Upper lobe of right lung (tissue), 1 donor: Measurements from ENCODE around the gene MARK1. TPM values are rescaled to one million over a fixed set of nuclear protein-coding genes. Genes with fewer than 3 reads are reported as not detected.

ENCODE experiments used
- ATAC-seq: fragments of 200-7000 bp; cut with Tn5 transposase; one replicate; pipeline ENCODE4 v1.9.1; 2020; ENCODE audit warnings: mild to moderate bottlenecking, moderate library complexity
- DNase-seq: peaks from one replicate; pipeline ENCODE4 v3.0.0-alpha.2; 2020
- H3K27ac ChIP-seq: fragments of 200-600 bp; one replicate; pipeline ENCODE4 v1.8.0; 2022
- H3K27me3 ChIP-seq: fragments of 200-600 bp; one replicate; pipeline ENCODE4 v1.8.0; 2022; ENCODE audit warnings: mild to moderate bottlenecking
- H3K36me3 ChIP-seq: fragments of 200-600 bp; one replicate; pipeline ENCODE4 v1.8.0; 2022
- H3K4me1 ChIP-seq: fragments of 200-600 bp; one replicate; pipeline ENCODE4 v1.8.0; 2022
- H3K4me3 ChIP-seq: fragments of 200-600 bp; one replicate; pipeline ENCODE4 v1.8.0; 2022; ENCODE audit warnings: mild to moderate bottlenecking
- H3K9me3 ChIP-seq: fragments of 200-600 bp; one replicate; pipeline ENCODE4 v1.8.0; 2022
- intact Hi-C: fragments of 100-400 bp; cut with DNase I; formaldehyde crosslinking; loops from one replicate; pipeline ENCODE4 v1.11.0; 2022
- total RNA-seq: library from RNA; stranded (reverse); fragmentation: NEBNext Ultra II Directional; extraction: Animal tissue kit (Norgen Biotek cat#: 25700); gene quantifications from one replicate; pipeline ENCODE4 v1.2.1, GENCODE V29; 2021
- TF ChIP-seq, protein P1 (sequence below): fragments of 200-600 bp; IDR thresholded peaks from one replicate; pipeline ENCODE4 v1.8.0; 2022; ENCODE audit warnings: antibody characterized with exemption
- donor health status: DM: no; HTN: yes; CAD: no; lungs with severe emphysema.

The MARK1 gene
- total RNA-seq, 1 donor from 2014 or later = 2.3 TPM

DNA sequence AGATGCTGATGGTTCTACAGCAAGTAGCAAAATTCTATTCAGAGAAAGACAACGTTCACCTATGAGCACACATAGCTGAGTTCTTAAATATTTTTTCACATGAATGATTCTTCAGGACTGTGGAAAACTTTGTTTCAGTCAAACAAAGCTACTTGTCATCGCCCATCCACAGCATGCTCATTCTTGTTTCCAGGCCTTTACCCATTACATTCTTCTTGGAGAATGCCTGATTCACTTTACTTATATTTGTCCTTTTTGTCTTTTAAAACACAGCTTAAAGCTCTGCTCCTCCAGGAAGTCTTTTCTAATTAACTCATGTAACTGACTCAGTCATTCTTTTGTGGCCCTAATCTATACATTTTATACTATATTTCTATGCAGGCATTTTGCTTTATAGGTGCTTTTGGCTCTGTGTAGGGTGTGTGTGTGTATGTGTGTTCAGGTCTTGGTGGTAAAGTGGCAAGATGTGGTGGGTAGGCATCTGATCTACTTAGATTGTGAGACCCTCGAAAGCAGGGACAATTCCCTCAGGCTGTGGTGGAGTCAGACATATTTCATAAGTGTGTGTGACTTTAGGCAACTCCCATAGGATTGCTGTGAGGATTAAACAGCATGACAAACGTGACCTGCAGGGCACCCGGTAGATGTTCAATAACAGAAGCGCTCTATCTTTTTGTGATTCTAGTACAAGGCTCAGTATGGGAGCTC, 11.8 kb upstream of the MARK1 start:
- no peaks in the 10 kb centered on the region for H3K4me1 ChIP-seq
- intact Hi-C loops = no loop called here
- no peak overlapping the region for H3K27ac ChIP-seq
- ATAC-seq (no peak), DNase-seq (no peak)
- no peaks in the 10 kb centered on the region for H3K9me3 ChIP-seq
- H3K36me3 ChIP-seq = no peaks in the 10 kb centered on the region
- peaks cover 6% of the 10 kb centered on the region for H3K27me3 ChIP-seq
- TF ChIP-seq, protein P1, sequence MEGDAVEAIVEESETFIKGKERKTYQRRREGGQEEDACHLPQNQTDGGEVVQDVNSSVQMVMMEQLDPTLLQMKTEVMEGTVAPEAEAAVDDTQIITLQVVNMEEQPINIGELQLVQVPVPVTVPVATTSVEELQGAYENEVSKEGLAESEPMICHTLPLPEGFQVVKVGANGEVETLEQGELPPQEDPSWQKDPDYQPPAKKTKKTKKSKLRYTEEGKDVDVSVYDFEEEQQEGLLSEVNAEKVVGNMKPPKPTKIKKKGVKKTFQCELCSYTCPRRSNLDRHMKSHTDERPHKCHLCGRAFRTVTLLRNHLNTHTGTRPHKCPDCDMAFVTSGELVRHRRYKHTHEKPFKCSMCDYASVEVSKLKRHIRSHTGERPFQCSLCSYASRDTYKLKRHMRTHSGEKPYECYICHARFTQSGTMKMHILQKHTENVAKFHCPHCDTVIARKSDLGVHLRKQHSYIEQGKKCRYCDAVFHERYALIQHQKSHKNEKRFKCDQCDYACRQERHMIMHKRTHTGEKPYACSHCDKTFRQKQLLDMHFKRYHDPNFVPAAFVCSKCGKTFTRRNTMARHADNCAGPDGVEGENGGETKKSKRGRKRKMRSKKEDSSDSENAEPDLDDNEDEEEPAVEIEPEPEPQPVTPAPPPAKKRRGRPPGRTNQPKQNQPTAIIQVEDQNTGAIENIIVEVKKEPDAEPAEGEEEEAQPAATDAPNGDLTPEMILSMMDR = no peak
- H3K4me3 ChIP-seq = no peak overlapping the region

GRCh38 chr1:220516722-220517042, 11.3 kb upstream of the MARK1 start:
- no peaks in the 10 kb centered on the region for H3K36me3 ChIP-seq

DNA sequence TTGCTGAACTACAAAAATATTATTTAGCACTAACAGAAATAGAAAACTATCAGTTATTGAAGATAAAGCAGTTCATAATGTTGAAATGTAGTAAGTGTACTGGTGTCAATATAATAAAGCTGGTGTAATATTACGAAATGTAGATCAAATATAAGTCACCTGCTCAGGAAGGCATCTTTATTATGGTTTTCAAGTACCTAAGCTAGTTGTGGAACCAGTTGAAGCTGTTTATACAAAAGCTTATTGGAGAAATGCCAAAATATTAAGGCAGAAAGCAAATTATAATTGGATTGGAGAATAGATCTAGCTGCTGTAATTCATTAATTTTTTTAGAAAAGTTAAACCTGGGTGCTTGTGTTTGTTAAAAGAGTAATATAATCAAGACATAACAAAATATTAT, 6.2 kb upstream of the MARK1 start:
- no peak overlapping the region for H3K27ac ChIP-seq
- TF ChIP-seq, protein P1 = no peak
- intact Hi-C loops = no loop called here
- no peak for DNase-seq
- H3K27me3 ChIP-seq = peaks cover 34% of the 10 kb centered on the region
- no peaks in the 10 kb centered on the region for H3K4me1 ChIP-seq
- ATAC-seq = peak; percentile 60
- no peaks in the 10 kb centered on the region for H3K36me3 ChIP-seq
- H3K4me3 ChIP-seq = no peak overlapping the region
- H3K9me3 ChIP-seq = no peaks in the 10 kb centered on the region

More at GRCh38 chr1:220516722-220517042, 11.3 kb upstream of the MARK1 start:
- TF ChIP-seq, protein P1 = no peak
- ATAC-seq (no peak), DNase-seq (no peak)
- H3K4me1 ChIP-seq = no peaks in the 10 kb centered on the region
- H3K27ac ChIP-seq = no peak overlapping the region
- no peaks in the 10 kb centered on the region for H3K9me3 ChIP-seq
- intact Hi-C loops = no loop called here
- no peak overlapping the region for H3K4me3 ChIP-seq
- H3K27me3 ChIP-seq = peaks cover 6% of the 10 kb centered on the region

DNA sequence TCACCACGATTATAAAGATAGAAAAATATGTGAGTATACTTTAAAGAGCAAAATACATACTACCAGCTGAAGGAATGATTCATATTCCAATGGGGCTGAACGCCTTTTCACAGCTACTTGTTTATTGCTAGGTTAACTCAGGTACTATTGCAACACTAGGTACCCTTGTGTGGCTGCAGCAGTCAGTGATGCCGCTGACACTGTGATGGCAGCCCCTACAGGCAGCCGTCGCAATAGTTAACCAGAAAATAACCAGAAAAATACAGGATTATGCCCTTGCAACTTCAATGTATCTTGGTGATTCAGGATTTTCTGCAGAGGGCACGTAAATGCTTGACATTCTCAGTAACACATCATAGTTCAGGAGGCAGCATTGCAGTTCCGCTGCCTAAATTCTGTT, 1.6 kb upstream of the MARK1 start:
- Histone ChIP-seq H3K27ac (no peak overlapping the region), H3K4me3 (no peak overlapping the region), H3K36me3 (no peaks in the 10 kb centered on the region), H3K4me1 (no peaks in the 10 kb centered on the region), H3K9me3 (no peaks in the 10 kb centered on the region), H3K27me3 (peaks cover 59% of the 10 kb centered on the region)
- TF ChIP-seq, protein P1 = no peak
- intact Hi-C loops = no loop called here
- DNase-seq = no peak
- ATAC-seq = no peak

GRCh38 chr1:220527279-220527907, 543 bp upstream of the MARK1 start:
- TF ChIP-seq, protein P1 = no peak
- Histone ChIP-seq H3K4me1 (no peaks in the 10 kb centered on the region), H3K27me3 (peaks cover 59% of the 10 kb centered on the region), H3K9me3 (no peaks in the 10 kb centered on the region), H3K36me3 (no peaks in the 10 kb centered on the region), H3K27ac (peak overlapping the region; percentile 53), H3K4me3 (peak overlapping the region; percentile 61)
- DNase-seq (no peak), ATAC-seq (peak; percentile 29)
- intact Hi-C loops = no loop called here
